ENCODE results near the gene TMX2. TPM values are rescaled to one million over a fixed set of nuclear protein-coding genes. Genes with fewer than 3 reads are reported as not detected.

TMX2 gene
- total RNA-seq, 1 experiment from 2014 or later: 151 TPM

Other genes with a start within 250 kb of the TMX2 start
- gene SLC43A1, start 196.9 kb upstream of the TMX2 start, total RNA-seq (2021; ENCODE audit: unreplicated experiment): 2.0 TPM
- 152 TPM for gene TIMM10, start 181.8 kb upstream of the TMX2 start, total RNA-seq (2021; ENCODE audit: unreplicated experiment)
- gene SMTNL1, start 175.0 kb upstream of the TMX2 start, total RNA-seq (2021; ENCODE audit: unreplicated experiment): not detected
- gene UBE2L6, start 144.9 kb upstream of the TMX2 start, total RNA-seq (2021; ENCODE audit: unreplicated experiment): 19.1 TPM
- gene SERPING1, start 114.9 kb upstream of the TMX2 start, total RNA-seq (2021; ENCODE audit: unreplicated experiment): 1.3 TPM
- gene YPEL4, start 62.7 kb upstream of the TMX2 start, total RNA-seq (2021; ENCODE audit: unreplicated experiment): not detected
- 17.7 TPM for gene CLP1, start 54.8 kb upstream of the TMX2 start, total RNA-seq (2021; ENCODE audit: unreplicated experiment)
- 80.6 TPM for gene ZDHHC5, start 44.5 kb upstream of the TMX2 start, total RNA-seq (2021; ENCODE audit: unreplicated experiment)
- gene MED19, start 378 bp upstream of the TMX2 start, total RNA-seq (2021; ENCODE audit: unreplicated experiment): 29.7 TPM
- gene SELENOH, start 28.9 kb downstream of the TMX2 start, total RNA-seq (2021; ENCODE audit: unreplicated experiment): 112 TPM
- not detected for gene BTBD18, start 39.2 kb downstream of the TMX2 start, total RNA-seq (2021; ENCODE audit: unreplicated experiment)
- gene CTNND1, start 49.2 kb downstream of the TMX2 start, total RNA-seq (2021; ENCODE audit: unreplicated experiment): 189 TPM